GM19023 (cell line): Measurements from ENCODE around the gene HDAC3.

Experiments
- ATAC-seq: cut with Tn5 transposase; IDR thresholded peaks from one replicate; pipeline ENCODE4 v1.9.1; 2021; ENCODE audit warnings: mild to moderate bottlenecking, moderate library complexity; ENCODE audit not compliant: unreplicated experiment

HDAC3 gene

DNA sequence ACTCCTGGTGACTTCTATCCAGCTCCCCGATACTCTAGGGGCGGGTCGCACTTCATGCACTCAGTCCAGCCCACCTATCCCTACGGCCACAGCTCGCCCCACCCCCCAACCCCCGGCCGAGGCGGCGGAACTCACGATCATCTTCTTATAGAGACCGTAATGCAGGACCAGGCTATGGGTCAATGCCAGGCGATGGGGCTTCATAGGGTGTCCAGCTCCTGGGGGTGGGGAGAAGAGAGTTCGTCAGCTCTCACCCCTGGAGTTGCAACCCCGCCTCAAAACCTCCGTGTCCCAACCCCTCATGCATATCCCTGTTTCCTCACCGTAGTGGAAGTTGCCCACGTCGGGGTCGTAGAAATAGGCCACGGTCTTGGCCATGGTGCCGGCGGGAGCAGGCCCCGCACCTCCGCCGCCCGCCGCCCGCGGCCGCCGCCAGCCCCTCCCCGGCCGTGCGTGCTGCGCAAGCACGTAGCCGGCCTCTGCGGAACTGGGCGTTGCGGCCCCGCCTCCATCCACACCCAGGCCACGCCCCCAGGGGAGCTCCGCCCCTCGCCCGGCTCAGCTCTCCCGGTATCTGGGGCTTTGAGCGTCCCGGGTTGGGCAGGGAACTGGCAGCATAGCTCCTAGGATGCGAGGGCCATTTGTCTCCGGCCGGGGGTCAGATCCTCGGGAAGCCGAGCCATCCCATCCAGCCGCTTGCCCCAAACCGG, at the start of gene HDAC3, which contains the start of gene RELL2:
TSS of gene HDAC3 (minus strand) at position 437 of the 710 bp plus-strand sequence. CDS start at position 378, 59 bp downstream.
TSS of gene RELL2 (plus strand) at position 585 of the 710 bp plus-strand sequence. CDS start 1,229 bp downstream, outside the sequence.
- peak; percentile 76 for ATAC-seq

DNA sequence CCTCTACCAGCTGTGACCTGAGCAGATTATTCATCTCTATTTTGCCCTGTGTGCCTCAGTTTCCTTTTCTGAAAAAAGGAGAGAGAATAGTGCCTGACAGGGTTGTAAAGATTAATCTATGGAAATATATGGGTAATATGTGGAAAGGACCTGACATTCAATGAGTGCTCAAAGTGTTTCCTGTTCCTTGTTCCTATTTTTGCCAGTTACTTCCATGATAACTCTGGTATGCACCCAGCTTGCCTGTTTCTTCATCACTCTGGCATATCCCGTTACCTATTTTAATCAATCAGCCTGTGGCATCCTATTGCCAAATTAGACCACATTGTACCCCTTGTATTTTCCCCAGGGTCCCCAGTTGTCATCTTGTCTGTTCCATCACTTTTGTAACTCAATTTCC, 48.9 kb upstream of the HDAC3 start:
- no peak for ATAC-seq

DNA sequence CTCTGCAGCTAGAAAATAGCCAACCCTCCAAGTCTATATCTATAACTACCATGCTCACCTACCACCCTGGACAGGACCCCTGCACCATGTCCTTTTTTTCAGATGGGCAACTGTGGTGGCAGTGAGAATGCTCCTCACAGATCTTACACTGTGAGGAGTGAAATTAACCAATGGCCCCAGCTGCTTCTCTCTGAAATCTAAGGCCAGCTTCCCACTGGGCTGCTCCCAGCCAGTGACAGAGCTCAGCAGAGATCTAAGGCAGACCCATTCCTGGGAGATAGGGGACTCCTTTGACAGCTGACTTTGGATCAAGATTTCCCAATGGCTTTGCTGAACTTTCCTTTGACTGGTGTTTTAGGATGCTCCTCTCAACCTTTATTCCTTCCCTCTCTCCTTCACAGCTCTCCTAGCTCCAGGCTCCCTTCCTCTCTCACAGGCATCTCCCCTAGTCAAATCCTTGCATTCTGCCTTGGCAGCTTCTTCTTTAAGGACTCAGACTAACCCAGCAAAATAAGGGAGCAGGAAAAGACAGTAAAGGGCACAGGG, 47.0 kb upstream of the HDAC3 start:
- no peak for ATAC-seq

DNA sequence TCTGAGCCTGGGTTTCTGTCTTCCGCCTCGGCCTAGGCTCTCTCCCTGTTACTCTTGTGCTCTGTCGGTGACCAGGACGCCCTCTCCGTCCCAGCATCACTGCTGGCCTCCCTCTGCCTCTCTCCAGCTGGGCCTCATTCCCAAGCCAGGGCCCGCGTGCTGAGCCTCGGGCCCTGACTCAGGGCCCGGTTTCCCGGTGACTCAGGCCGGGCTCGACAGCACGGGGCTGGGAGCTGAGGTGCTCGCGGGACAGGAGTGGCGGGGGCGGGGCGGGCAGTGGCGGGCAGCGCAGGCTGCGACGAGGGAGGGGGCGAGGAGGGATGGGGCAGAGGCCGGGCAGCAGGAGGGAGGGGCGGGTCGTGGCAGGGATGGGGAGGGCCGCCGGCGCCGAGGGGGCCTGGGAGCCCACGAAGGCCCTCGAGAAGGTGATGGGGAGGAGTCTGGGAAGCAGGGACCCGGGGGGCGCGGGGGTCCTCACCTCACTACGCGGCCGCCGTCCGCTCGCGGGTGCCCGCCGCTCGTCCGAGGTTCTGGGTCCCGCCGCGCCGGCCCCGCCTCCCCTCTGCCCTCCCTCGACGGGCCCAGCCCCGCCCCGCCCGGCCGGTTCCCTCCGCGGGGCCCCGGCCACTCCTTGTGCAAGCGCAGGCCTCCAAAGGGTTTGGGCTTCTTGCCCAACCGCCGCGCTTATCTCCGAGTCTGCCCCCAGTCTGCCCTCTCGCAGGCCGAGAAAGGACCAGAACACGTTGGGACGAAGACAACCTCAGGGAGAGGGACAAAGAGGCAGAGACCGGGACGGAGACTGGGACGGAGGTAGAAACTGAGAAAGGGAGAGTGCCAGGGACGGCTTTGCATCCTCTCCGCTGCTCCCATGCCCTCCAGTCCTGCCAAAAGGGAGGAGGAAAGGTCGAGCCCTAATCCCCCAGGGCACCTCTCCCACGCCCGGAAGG, 45.3 kb upstream of the HDAC3 start, which contains the start of gene ARAP3:
TSS of gene ARAP3 (minus strand) at position 536 of the 947 bp plus-strand sequence. CDS start 1,744 bp downstream, outside the sequence.
- ATAC-seq: no peak

GRCh38 chr5:141681295-141681694, 44.6 kb upstream of the HDAC3 start:
- no peak for ATAC-seq

DNA sequence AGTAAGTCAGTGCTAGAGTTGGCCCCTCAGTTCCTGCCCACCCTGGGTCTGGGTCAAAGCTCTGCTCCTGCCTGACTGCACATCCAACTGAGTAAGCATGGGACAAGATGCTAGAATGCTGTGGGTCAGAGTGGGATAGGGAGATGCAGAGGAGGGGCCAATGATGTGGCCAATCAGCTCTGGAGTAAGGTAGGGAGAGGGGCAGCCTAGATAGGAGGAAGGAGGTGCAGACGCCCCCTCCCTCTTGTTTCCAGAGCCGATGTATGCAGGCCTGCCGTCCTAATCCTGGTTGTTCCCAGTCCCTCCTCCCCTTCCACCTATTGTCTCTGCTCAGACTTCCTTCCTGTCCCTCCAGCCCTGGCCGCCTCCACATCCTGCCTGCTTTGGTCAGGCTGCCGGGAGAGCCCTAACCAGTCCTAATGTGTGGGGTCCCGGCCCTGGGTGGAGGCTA, 44.1 kb upstream of the HDAC3 start:
- no peak for ATAC-seq

DNA sequence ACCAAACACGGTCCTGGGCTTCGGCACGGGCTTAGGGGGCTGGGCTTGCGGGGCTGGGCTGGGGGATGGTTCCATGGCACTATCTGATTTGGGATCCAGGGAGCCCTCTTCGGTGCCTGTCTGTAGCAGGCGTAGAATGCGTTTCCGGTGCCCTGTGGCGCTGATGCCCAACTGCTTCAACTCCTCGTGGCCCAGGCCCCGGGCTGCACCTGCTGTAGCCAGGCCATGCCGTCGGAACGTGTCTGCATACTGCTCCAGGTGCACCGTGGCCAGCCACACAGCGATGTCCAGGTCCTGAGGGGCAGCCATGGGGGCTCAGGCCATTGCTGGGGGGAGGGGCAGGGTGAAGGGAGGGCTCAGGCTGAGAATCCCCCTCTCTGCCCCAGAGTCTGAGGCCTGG, 43.5 kb upstream of the HDAC3 start:
- ATAC-seq: no peak

DNA sequence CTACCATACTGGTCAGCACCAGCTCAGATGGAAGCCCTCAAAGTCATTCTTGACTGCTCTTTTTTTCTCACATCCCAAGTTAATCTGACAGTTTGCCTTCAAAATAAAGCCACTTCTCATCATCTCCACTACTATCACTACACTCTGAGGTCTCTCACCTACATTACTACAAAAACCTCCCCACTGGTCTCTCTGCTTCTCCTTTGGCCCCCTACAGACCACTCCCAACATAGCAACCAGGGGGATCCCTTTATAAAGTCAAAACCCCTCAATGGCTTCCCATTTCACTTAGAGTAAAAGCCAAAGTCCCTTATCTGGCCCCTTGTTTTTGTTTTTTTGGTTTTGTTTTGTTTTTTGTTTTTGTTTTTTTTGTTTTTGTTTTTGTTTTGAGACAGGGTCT, 40.8 kb upstream of the HDAC3 start:
- no peak for ATAC-seq

GRCh38 chr5:141675672-141676071, 39.0 kb upstream of the HDAC3 start:
- ATAC-seq: no peak

- no peak for ATAC-seq
Measured at GRCh38 chr5:141674747-141675146, 38.1 kb upstream of the HDAC3 start.

DNA sequence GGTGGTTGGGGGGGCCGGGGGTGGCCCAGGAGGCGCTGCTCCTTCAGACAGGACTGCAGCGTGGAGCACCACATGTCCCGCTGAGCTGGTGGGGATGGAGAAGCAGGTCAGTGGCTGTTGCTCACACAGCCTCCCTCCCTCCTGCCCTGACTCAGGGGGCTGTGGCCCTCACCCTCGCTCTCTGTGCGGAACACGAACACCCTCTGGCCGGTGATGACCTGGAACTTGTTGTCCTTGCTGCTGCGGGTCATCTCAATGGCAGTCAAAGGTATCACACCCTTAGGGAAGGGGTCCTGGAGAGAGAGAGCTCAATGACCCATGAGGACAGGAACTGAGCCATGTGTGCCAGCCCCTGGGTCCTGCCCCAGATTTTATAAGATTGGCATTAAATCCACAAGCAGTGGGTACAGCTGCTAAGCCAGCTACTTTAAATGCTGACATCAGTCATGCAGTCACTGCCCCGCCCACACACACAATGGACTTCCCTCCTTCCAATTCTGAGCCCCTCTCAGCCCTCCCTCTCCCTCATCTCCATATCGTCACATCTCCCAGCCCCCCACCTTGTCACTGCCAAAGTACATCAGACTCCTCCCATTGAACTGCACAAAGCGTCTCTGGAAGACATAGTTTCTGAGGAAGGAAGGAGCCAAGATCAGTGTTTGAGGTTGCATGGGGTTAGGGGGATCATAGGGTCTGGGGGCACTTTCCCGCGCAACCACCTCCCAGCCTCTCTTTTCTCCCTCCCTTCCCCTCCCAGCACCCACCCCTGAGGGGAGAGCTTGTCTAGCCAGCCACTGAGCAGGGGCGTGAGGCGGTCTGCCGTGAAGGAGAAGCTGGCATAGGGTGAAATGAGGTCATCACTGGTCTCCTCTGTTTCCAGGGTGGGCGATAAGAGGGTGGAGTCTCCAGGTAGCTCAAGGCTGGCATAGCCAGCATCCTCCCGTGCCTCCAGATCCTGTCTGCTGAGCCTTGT, 36.5 kb upstream of the HDAC3 start:
- ATAC-seq: no peak

- ATAC-seq: no peak
Measured at GRCh38 chr5:141672071-141672840, 35.6 kb upstream of the HDAC3 start.

GRCh38 chr5:141669520-141669919, 32.9 kb upstream of the HDAC3 start:
- ATAC-seq: no peak

DNA sequence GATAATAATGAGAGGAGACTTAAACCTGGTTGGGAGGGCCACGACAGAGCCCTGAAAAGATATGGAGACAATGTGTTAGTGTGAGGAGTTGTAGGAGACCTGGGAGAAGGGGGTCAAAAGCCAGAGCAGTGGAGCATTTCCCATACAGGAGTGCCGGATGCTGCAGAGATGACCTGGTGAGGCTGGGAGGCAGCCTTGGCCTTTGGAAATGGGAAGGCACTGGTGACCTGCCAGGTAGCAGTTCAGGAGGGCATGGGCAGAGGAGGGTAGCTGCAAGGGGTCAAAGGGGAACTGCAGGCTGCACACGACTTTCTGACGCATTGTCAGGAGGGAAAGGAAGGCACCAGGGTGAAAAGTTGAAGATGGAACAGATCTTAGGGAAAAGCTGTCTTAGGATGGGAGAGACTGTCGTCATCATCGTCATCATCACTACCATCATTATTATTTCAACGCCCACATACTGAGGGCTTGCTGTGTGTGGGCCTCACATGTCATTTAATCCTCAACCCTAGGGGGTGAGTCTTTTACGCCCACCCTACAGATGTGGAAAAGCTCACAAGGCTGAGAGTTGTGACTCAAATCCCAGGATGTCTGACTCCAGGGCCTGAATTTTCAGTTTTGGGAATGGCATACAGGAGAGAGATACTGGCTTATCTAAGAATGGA, 32.1 kb upstream of the HDAC3 start:
- ATAC-seq: no peak

GRCh38 chr5:141665995-141666940, 29.6 kb upstream of the HDAC3 start:
- no peak for ATAC-seq

- ATAC-seq: peak; percentile 88
Measured at GRCh38 chr5:141664733-141665461, 28.2 kb upstream of the HDAC3 start.

- ATAC-seq: no peak
Measured at GRCh38 chr5:141663506-141663905, 26.9 kb upstream of the HDAC3 start.
